Measurements from ENCODE around the gene PWWP2B. TPM values are rescaled to one million over a fixed set of nuclear protein-coding genes. Genes with fewer than 3 reads are reported as not detected.

Gene PWWP2B
- total RNA-seq, 1 donor from 2014 or later: 3.8 TPM

- Mint-ChIP-seq H3K4me1 (ENCODE audit: low read depth) (no peaks in the 10 kb centered on the region), H3K27me3 (ENCODE audit: low read depth) (no peaks in the 10 kb centered on the region), H3K4me3 (ENCODE audit: low read depth) (no peak overlapping the region), H3K36me3 (ENCODE audit: low read depth) (no peaks in the 10 kb centered on the region), H3K27ac (no peak overlapping the region), H3K9me3 (no peaks in the 10 kb centered on the region)
- no peak for DNase-seq (ENCODE audit: low spot score)
- intact Hi-C loops (cut with micrococcal nuclease): no loop called here
These were observed 14.0 kb downstream of the PWWP2B start for GRCh38 chr10:132410779-132411532.

GRCh38 chr10:132411561-132412253, 14.7 kb downstream of the PWWP2B start:
- Mint-ChIP-seq H3K27me3 (ENCODE audit: low read depth) (no peaks in the 10 kb centered on the region), H3K36me3 (ENCODE audit: low read depth) (no peaks in the 10 kb centered on the region), H3K27ac (no peak overlapping the region), H3K9me3 (no peaks in the 10 kb centered on the region), H3K4me3 (ENCODE audit: low read depth) (no peak overlapping the region), H3K4me1 (ENCODE audit: low read depth) (no peaks in the 10 kb centered on the region)
- no peak for DNase-seq (ENCODE audit: low spot score)
- intact Hi-C loops (cut with micrococcal nuclease): no loop called here

GRCh38 chr10:132412316-132413192, 15.6 kb downstream of the PWWP2B start:
- Mint-ChIP-seq H3K4me3 (ENCODE audit: low read depth) (no peak overlapping the region), H3K27me3 (ENCODE audit: low read depth) (no peaks in the 10 kb centered on the region), H3K9me3 (no peaks in the 10 kb centered on the region), H3K4me1 (ENCODE audit: low read depth) (no peaks in the 10 kb centered on the region), H3K27ac (no peak overlapping the region), H3K36me3 (ENCODE audit: low read depth) (no peaks in the 10 kb centered on the region)
- intact Hi-C loops (cut with micrococcal nuclease): no loop called here
- no peak for DNase-seq (ENCODE audit: low spot score)

- Mint-ChIP-seq H3K27me3 (ENCODE audit: low read depth) (no peaks in the 10 kb centered on the region), H3K9me3 (no peaks in the 10 kb centered on the region), H3K36me3 (ENCODE audit: low read depth) (no peaks in the 10 kb centered on the region), H3K4me3 (ENCODE audit: low read depth) (no peak overlapping the region), H3K27ac (no peak overlapping the region), H3K4me1 (ENCODE audit: low read depth) (no peaks in the 10 kb centered on the region)
- no peak for DNase-seq (ENCODE audit: low spot score)
- intact Hi-C loops (cut with micrococcal nuclease): no loop called here
These were observed 16.5 kb downstream of the PWWP2B start for GRCh38 chr10:132413226-132414205.

GRCh38 chr10:132414402-132415016, 17.5 kb downstream of the PWWP2B start:
- intact Hi-C loops (cut with micrococcal nuclease): no loop called here
- Mint-ChIP-seq H3K4me1 (ENCODE audit: low read depth) (no peaks in the 10 kb centered on the region), H3K4me3 (ENCODE audit: low read depth) (no peak overlapping the region), H3K9me3 (no peaks in the 10 kb centered on the region), H3K27ac (no peak overlapping the region), H3K27me3 (ENCODE audit: low read depth) (no peaks in the 10 kb centered on the region), H3K36me3 (ENCODE audit: low read depth) (no peaks in the 10 kb centered on the region)
- no peak for DNase-seq (ENCODE audit: low spot score)

GRCh38 chr10:132415255-132415654, 18.3 kb downstream of the PWWP2B start:
- no peak overlapping the region for H3K27ac Mint-ChIP-seq
- H3K36me3 Mint-ChIP-seq (ENCODE audit: low read depth): no peaks in the 10 kb centered on the region
- H3K9me3 Mint-ChIP-seq: no peaks in the 10 kb centered on the region
- intact Hi-C loops (cut with micrococcal nuclease): no loop called here
- H3K27me3 Mint-ChIP-seq (ENCODE audit: low read depth): no peaks in the 10 kb centered on the region
- no peak overlapping the region for H3K4me3 Mint-ChIP-seq (ENCODE audit: low read depth)
- no peaks in the 10 kb centered on the region for H3K4me1 Mint-ChIP-seq (ENCODE audit: low read depth)
- DNase-seq (ENCODE audit: low spot score): no peak

- intact Hi-C loops (cut with micrococcal nuclease): no loop called here
- Mint-ChIP-seq H3K27ac (no peak overlapping the region), H3K27me3 (ENCODE audit: low read depth) (no peaks in the 10 kb centered on the region), H3K4me3 (ENCODE audit: low read depth) (no peak overlapping the region), H3K9me3 (no peaks in the 10 kb centered on the region), H3K4me1 (ENCODE audit: low read depth) (no peaks in the 10 kb centered on the region), H3K36me3 (ENCODE audit: low read depth) (no peaks in the 10 kb centered on the region)
- DNase-seq (ENCODE audit: low spot score): no peak
These were observed 19.0 kb downstream of the PWWP2B start for GRCh38 chr10:132415956-132416355.

GRCh38 chr10:132416566-132417256, 19.7 kb downstream of the PWWP2B start:
- Mint-ChIP-seq H3K4me3 (ENCODE audit: low read depth) (no peak overlapping the region), H3K27ac (no peak overlapping the region), H3K9me3 (no peaks in the 10 kb centered on the region), H3K36me3 (ENCODE audit: low read depth) (no peaks in the 10 kb centered on the region), H3K4me1 (ENCODE audit: low read depth) (no peaks in the 10 kb centered on the region), H3K27me3 (ENCODE audit: low read depth) (no peaks in the 10 kb centered on the region)
- intact Hi-C loops (cut with micrococcal nuclease): no loop called here
- DNase-seq (ENCODE audit: low spot score): no peak

GRCh38 chr10:132417257-132417910, 20.4 kb downstream of the PWWP2B start:
- Mint-ChIP-seq H3K4me3 (ENCODE audit: low read depth) (no peak overlapping the region), H3K36me3 (ENCODE audit: low read depth) (no peaks in the 10 kb centered on the region), H3K27me3 (ENCODE audit: low read depth) (no peaks in the 10 kb centered on the region), H3K9me3 (no peaks in the 10 kb centered on the region), H3K4me1 (ENCODE audit: low read depth) (no peaks in the 10 kb centered on the region), H3K27ac (no peak overlapping the region)
- intact Hi-C loops (cut with micrococcal nuclease): no loop called here
- DNase-seq (ENCODE audit: low spot score): no peak

- no peaks in the 10 kb centered on the region for H3K9me3 Mint-ChIP-seq
- no peaks in the 10 kb centered on the region for H3K27me3 Mint-ChIP-seq (ENCODE audit: low read depth)
- H3K27ac Mint-ChIP-seq: no peak overlapping the region
- intact Hi-C loops (cut with micrococcal nuclease): no loop called here
- no peak overlapping the region for H3K4me3 Mint-ChIP-seq (ENCODE audit: low read depth)
- H3K36me3 Mint-ChIP-seq (ENCODE audit: low read depth): no peaks in the 10 kb centered on the region
- DNase-seq (ENCODE audit: low spot score): no peak
- peaks cover 3% of the 10 kb centered on the region for H3K4me1 Mint-ChIP-seq (ENCODE audit: low read depth)
These were observed 21.0 kb downstream of the PWWP2B start for GRCh38 chr10:132417957-132418441.
